IMR-90 (cell line): ENCODE results near the gene COQ2. TPM values are rescaled to one million over a fixed set of nuclear protein-coding genes. Genes with fewer than 3 reads are reported as not detected.

Experiments used
- ATAC-seq: fragments of 200-7000 bp; cut with Tn5 transposase; 2 replicates; pipeline ENCODE4 v1.9.1; 2020; ENCODE audit warnings: low read depth, mild to moderate bottlenecking, moderate library complexity
- BruUV-seq: library from RNA; stranded (reverse); fragments of 400-500 nt; replicated peaks from 2 replicates; lab custom pipeline; 2021; lab: Mats Ljungman, UMichigan
- CTCF ChIA-PET: fragments of 300-600 bp; formaldehyde crosslinking; extraction: SDS; loops from one replicate; lab custom pipeline; 2021; ENCODE audit warnings: antibody characterized with exemption; lab: Yijun Ruan, JAX
- POLR2A ChIA-PET: fragments of 300-600 bp; sonication (Branson Sonifier 250); formaldehyde crosslinking; loops from one replicate; lab custom pipeline; 2022; ENCODE audit warnings: antibody characterized with exemption; ENCODE audit not compliant: unreplicated experiment; lab: Charles Lee
- DNase-seq: peaks from one replicate; pipeline ENCODE4 v3.0.0; 2013
- H2AFZ ChIP-seq: replicated peaks from 2 replicates; pipeline ENCODE3; 2013; ENCODE audit warnings: low read length, mild to moderate bottlenecking; ENCODE audit not compliant: poor library complexity
- H2AK5ac ChIP-seq: 2 replicates; pipeline ENCODE4 v1.6.1; 2013; ENCODE audit warnings: low read depth, low read length, inconsistent platforms
- H2AK9ac ChIP-seq: replicated peaks from 2 replicates; pipeline ENCODE3; 2013; ENCODE audit warnings: mild to moderate bottlenecking, low read depth, low read length, moderate library complexity; ENCODE audit not compliant: poor library complexity
- H2BK120ac ChIP-seq: 2 replicates; pipeline ENCODE4 v1.6.1; 2013; ENCODE audit warnings: low read depth, low read length, inconsistent platforms
- H2BK15ac ChIP-seq: 3 replicates; pipeline ENCODE4 v1.6.1; 2013; ENCODE audit warnings: low read depth, low read length, inconsistent platforms
- H2BK20ac ChIP-seq: 2 replicates; pipeline ENCODE4 v1.6.1; 2013; ENCODE audit warnings: low read depth, mild to moderate bottlenecking, inconsistent platforms, low read length, moderate library complexity
- H2BK5ac ChIP-seq: 2 replicates; pipeline ENCODE4 v1.6.1; 2013; ENCODE audit warnings: mild to moderate bottlenecking, low read depth, low read length, inconsistent platforms; ENCODE audit not compliant: poor library complexity, severe bottlenecking
- H3K14ac ChIP-seq: replicated peaks from 2 replicates; pipeline ENCODE4 v1.6.1; 2013; ENCODE audit warnings: low read depth, low read length, inconsistent platforms
- H3K18ac ChIP-seq: 2 replicates; pipeline ENCODE4 v1.6.1; 2013; ENCODE audit warnings: low read depth, low read length, control low read depth
- H3K23ac ChIP-seq: 2 replicates; pipeline ENCODE4 v1.6.1; 2013; ENCODE audit warnings: low read depth, low read length, inconsistent platforms
- H3K27ac ChIP-seq: 2 replicates; pipeline ENCODE4 v1.5.1; 2013; ENCODE audit warnings: mild to moderate bottlenecking, control low read depth, low read length; ENCODE audit not compliant: insufficient read depth
- H3K27me3 ChIP-seq: 2 replicates; pipeline ENCODE4 v1.6.1; 2013; ENCODE audit warnings: low read length; ENCODE audit not compliant: control insufficient read depth, insufficient read depth
- H3K36me3 ChIP-seq: 2 replicates; pipeline ENCODE4 v1.6.1; 2013; ENCODE audit warnings: low read length, mixed read lengths; ENCODE audit not compliant: control insufficient read depth, insufficient read depth
- H3K4ac ChIP-seq: 2 replicates; pipeline ENCODE4 v1.6.1; 2013; ENCODE audit warnings: low read depth, low read length, inconsistent platforms
- H3K4me1 ChIP-seq: 2 replicates; pipeline ENCODE4 v1.6.1; 2013; ENCODE audit warnings: low read length, mixed read lengths; ENCODE audit not compliant: control insufficient read depth, insufficient read depth
- H3K4me2 ChIP-seq: 2 replicates; pipeline ENCODE4 v1.6.1; 2013; ENCODE audit warnings: low read depth, mild to moderate bottlenecking, control low read depth, low read length, moderate library complexity
- H3K4me3 ChIP-seq: 2 replicates; pipeline ENCODE4 v1.5.1; 2013; ENCODE audit warnings: low read depth, mild to moderate bottlenecking, control low read depth, low read length, moderate library complexity; ENCODE audit not compliant: insufficient read depth
- H3K56ac ChIP-seq: 2 replicates; pipeline ENCODE4 v1.6.1; 2013; ENCODE audit warnings: low read length, inconsistent platforms; ENCODE audit not compliant: insufficient read depth; ENCODE audit errors: extremely low read depth
- H3K79me1 ChIP-seq, 2 experiments: 2 replicates each; pipeline ENCODE4 v1.6.1; 2013; ENCODE audit warnings: low read length in 2 of 2, inconsistent platforms in 1 of 2, low read depth in 1 of 2
- H3K9ac ChIP-seq: 2 replicates; pipeline ENCODE4 v1.6.1; 2013; ENCODE audit warnings: low read depth, low read length, control low read depth
- H3K9me1 ChIP-seq: 2 replicates; pipeline ENCODE4 v1.6.1; 2013; ENCODE audit warnings: low read length, inconsistent platforms; ENCODE audit not compliant: insufficient read depth
- H3K9me3 ChIP-seq: 2 replicates; pipeline ENCODE4 v1.6.1; 2013; ENCODE audit warnings: low read length; ENCODE audit not compliant: control insufficient read depth, insufficient read depth
- H4K20me1 ChIP-seq: 2 replicates; pipeline ENCODE4 v1.6.1; 2013; ENCODE audit warnings: low read length, inconsistent platforms; ENCODE audit not compliant: insufficient read depth
- H4K5ac ChIP-seq: 2 replicates; pipeline ENCODE4 v1.6.1; 2013; ENCODE audit warnings: mild to moderate bottlenecking, low read depth, low read length, control low read depth
- H4K8ac ChIP-seq, 2 experiments: 2 replicates each; pipeline ENCODE4 v1.6.1; 2013; ENCODE audit warnings: low read depth in 2 of 2, low read length in 2 of 2, control low read depth in 1 of 2, inconsistent platforms in 1 of 2
- H4K91ac ChIP-seq: 2 replicates; pipeline ENCODE4 v1.6.1; 2013; ENCODE audit warnings: low read depth, low read length, inconsistent platforms; ENCODE audit not compliant: insufficient read depth
- NFE2L2 ChIP-seq: fragments of 150-350 bp; IDR thresholded peaks from 2 replicates; pipeline ENCODE4 v1.6.1; 2016; ENCODE audit warnings: low read depth, mild to moderate bottlenecking, low read length
- POLR2A ChIP-seq: IDR thresholded peaks from 2 replicates; pipeline ENCODE4 v1.6.1; 2012; ENCODE audit warnings: mild to moderate bottlenecking, low read depth, low read length
- RCOR1 ChIP-seq: IDR thresholded peaks from 2 replicates; pipeline ENCODE4 v1.6.1; 2012; ENCODE audit warnings: mild to moderate bottlenecking, low read length, improper control_type of control experiment; ENCODE audit not compliant: insufficient replicate concordance
- USF2 ChIP-seq: fragments of 150-350 bp; IDR thresholded peaks from 2 replicates; pipeline ENCODE4 v1.6.1; 2017; ENCODE audit warnings: mild to moderate bottlenecking, antibody characterized with exemption, low read length, low read depth
- WGBS, 2 experiments: methylation state at CpG; one replicate each; pipeline versions ENCODE4 v1.1.5 to v1.1.7; 2013; ENCODE audit warnings: missing lambda C conversion rate in 2 of 2; ENCODE audit not compliant: insufficient read length in 1 of 2; ENCODE audit errors: extremely low coverage in 2 of 2; 5-methylcytosine and 5-hydroxymethylcytosine counted together
- dilution Hi-C: fragments of 300-500 bp; cut with HindIII; formaldehyde crosslinking; loops from one replicate; pipeline ENCODE4 v1.14.3; 2018; ENCODE audit warnings: low sequenced_read_pairs; ENCODE audit not compliant: unreplicated experiment
- in situ Hi-C: fragments of 300-500 bp; cut with MboI; formaldehyde crosslinking; loops from 3 replicates; pipeline ENCODE4 v1.14.3; 2019; ENCODE audit warnings: low sequenced_read_pairs, inconsistent platforms, mixed read lengths
- intact Hi-C: fragments of 100-400 bp; cut with micrococcal nuclease; formaldehyde crosslinking; loops from 2 replicates; pipeline ENCODE4 v1.10.0; 2022
- polyA plus RNA-seq, 3 experiments: library from polyadenylated mRNA; depleted of rRNA; stranded (reverse); fragments of >200 nt; gene quantifications; 2 replicates each; pipeline ENCODE4 v1.2.3, GENCODE V29; 2012; ENCODE audit warnings: low replicate concordance in 1 of 3
- total RNA-seq: library from RNA; depleted of rRNA; stranded (reverse); fragments of >200 nt; gene quantifications from 2 replicates; pipeline ENCODE4 v1.2.3, GENCODE V29; 2012
- TF ChIP-seq, protein P1 (sequence below): fragments of 150-350 bp; IDR thresholded peaks from 2 replicates; pipeline ENCODE4 v1.6.1; 2016; ENCODE audit warnings: low read depth, mild to moderate bottlenecking, low read length, moderate library complexity, borderline replicate concordance

COQ2 gene
- total and polyA plus RNA-seq, 2 of the 4 experiments (the other 2 are of a cell fraction): 7.3 to 7.4 TPM

- Histone ChIP-seq H3K79me1 (no peaks in the 10 kb centered on the region), H3K14ac (no peak overlapping the region), H2AK9ac (no peak overlapping the region), H2BK20ac (no peak overlapping the region), H2BK15ac (no peak overlapping the region), H3K4me2 (no peak overlapping the region), H3K27ac (no peak overlapping the region), H3K9me1 (no peaks in the 10 kb centered on the region), H3K4ac (no peak overlapping the region), H3K9me3 (no peaks in the 10 kb centered on the region), H3K27me3 (peaks cover 4% of the 10 kb centered on the region), H3K36me3 (no peaks in the 10 kb centered on the region), H2AK5ac (no peak overlapping the region), H3K23ac (no peak overlapping the region), H3K4me1 (no peaks in the 10 kb centered on the region), H3K56ac (no peak overlapping the region), H2BK5ac (no peak overlapping the region), H2BK120ac (no peak overlapping the region), H3K4me3 (no peak overlapping the region), H4K91ac (no peak overlapping the region), H4K8ac (no peak overlapping the region), H4K20me1 (no peaks in the 10 kb centered on the region), H3K9ac (no peak overlapping the region), H3K18ac (no peak overlapping the region), H4K5ac (no peak overlapping the region), H2AFZ (no peak overlapping the region)
- intact Hi-C loops: no loop called here
- ChIA-PET CTCF (no interaction called here), POLR2A (no interaction called here)
- DNase-seq (no peak), ATAC-seq (no peak)
- WGBS, 2 experiments: no CpG with 5 or more reads among the region's 3 CpGs
- BruUV-seq: no TSS peak
- dilution Hi-C loops: no loop called here
- no peak for TF ChIP-seq RCOR1
- no peak for TF ChIP-seq USF2
- TF ChIP-seq, protein P1, sequence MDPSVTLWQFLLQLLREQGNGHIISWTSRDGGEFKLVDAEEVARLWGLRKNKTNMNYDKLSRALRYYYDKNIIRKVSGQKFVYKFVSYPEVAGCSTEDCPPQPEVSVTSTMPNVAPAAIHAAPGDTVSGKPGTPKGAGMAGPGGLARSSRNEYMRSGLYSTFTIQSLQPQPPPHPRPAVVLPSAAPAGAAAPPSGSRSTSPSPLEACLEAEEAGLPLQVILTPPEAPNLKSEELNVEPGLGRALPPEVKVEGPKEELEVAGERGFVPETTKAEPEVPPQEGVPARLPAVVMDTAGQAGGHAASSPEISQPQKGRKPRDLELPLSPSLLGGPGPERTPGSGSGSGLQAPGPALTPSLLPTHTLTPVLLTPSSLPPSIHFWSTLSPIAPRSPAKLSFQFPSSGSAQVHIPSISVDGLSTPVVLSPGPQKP: no peak
- no peak for TF ChIP-seq POLR2A
- no peak for TF ChIP-seq NFE2L2
- in situ Hi-C loops: no loop called here
Measured at GRCh38 chr4:83318666-83319065, 34.1 kb upstream of the COQ2 start.
